Activated effector memory CD4-positive, alpha-beta T cell treated with anti-CD3 and anti-CD28 coated beads, Interleukin-2, amount 50 U/mL, for 16 hours (primary cell): Measurements from ENCODE around the gene OSER1.
"Not testable (repeated sequence)": the region's sequence is repeated elsewhere in the genome, so short reads cannot be mapped to it uniquely, and the experiment has no call there.

ENCODE experiments used
- DNase-seq: peaks from one replicate; pipeline ENCODE4 v3.0.0-alpha.2; 2020

The OSER1 gene

DNA sequence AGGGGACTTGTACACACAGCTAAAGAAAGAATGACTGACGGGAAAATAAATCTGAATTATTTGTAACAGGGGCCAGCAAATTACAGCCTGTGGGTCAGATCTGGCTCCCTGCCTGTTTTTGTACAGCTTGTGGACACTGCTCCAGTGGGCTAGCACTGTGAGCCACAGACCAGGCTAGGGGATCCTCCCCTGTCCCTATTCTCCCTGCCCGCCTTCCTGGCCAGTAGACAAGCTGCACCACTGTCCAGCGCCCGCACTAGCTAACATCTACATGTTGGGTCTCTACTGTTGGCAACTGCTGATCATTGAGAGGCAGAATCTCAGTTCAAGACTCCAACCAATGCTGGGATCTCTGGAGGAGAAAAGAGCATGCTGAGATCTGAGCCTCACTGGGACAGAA lies 10.7 kb downstream of the OSER1 start:
- DNase-seq, result no peak

- no peak for DNase-seq
Measured at GRCh38 chr20:44198872-44199271, 11.7 kb downstream of the OSER1 start.

- DNase-seq, result no peak
Measured at GRCh38 chr20:44196271-44196670, 14.3 kb downstream of the OSER1 start.

DNA sequence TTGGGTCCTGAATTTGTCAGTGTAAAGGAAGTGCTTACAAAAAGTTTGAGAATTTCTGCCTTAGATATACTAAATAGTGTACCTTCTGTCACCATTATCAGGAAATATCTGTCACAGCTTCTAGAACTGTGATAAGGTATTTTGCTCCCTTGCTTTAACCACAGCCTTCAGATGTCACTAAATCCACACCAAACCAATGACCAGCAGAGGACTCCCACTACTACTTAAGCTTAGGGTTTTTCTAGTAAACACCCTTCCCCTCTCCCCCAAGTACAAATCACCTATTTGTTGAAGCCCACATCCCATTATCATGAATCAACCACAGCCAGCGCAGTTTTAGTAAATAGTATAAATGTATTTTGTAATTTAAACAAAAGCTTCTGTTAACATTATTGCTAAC lies 15.0 kb downstream of the OSER1 start:
- DNase-seq, result no peak

GRCh38 chr20:44193801-44194200 lies 16.8 kb downstream of the OSER1 start:
- DNase-seq, result no peak

GRCh38 chr20:44191640-44192039 lies 18.9 kb downstream of the OSER1 start:
- DNase-seq, result not testable (repeated sequence)

GRCh38 chr20:44190197-44190852 lies 20.2 kb downstream of the OSER1 start:
- DNase-seq, result peak; percentile 66

GRCh38 chr20:44188752-44189151 lies 21.8 kb downstream of the OSER1 start:
- DNase-seq, result no peak

- DNase-seq, result no peak
Measured at GRCh38 chr20:44187772-44188709, 22.5 kb downstream of the OSER1 start.

- no peak for DNase-seq
Measured at GRCh38 chr20:44187054-44187771, 23.4 kb downstream of the OSER1 start, which contains the start of gene JPH2. Gene JPH2 (minus strand): TSS chr20:44187188. CDS start chr20:44186705, 483 bp downstream.

- DNase-seq, result no peak
Measured at GRCh38 chr20:44186674-44187053, 23.9 kb downstream of the OSER1 start.

DNA sequence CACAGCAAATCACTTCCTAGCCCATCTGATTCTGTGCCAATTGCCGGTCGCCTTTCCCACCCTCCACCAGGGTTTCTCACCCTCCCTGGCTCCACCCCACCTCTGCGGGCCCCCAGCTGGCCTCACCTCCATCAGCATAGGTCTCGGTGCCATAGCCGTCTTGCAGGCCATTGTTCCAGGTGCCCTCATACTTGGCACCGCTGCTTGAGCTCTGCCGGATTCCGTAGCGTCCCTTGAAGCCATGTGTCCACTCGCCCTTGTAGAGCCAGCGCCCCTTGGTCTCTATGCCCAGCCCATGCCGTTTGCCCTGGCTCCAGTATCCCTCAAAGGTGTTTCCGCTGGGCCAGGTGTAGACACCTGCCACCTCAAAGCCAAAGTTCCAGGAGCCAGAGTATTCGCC lies 24.4 kb downstream of the OSER1 start:
- DNase-seq, result no peak

DNA sequence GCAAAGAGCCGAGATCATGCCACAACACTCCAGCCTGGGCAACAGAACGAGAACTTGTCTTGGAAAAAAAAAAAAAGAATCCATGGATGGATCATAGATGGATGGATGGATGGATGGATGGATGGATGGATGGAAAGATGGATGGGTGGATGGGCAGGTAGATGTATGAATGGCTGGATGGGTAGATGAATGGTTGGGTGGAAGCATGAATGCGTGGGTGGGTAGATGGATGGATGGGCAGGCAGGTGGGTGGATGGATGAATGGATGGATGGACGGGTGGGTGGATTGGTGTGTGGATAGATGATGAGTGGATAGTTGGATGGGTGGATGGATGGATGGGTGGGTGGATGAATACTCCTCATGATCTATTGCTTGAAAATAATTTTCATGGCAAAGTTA lies 25.0 kb downstream of the OSER1 start:
- no peak for DNase-seq

DNA sequence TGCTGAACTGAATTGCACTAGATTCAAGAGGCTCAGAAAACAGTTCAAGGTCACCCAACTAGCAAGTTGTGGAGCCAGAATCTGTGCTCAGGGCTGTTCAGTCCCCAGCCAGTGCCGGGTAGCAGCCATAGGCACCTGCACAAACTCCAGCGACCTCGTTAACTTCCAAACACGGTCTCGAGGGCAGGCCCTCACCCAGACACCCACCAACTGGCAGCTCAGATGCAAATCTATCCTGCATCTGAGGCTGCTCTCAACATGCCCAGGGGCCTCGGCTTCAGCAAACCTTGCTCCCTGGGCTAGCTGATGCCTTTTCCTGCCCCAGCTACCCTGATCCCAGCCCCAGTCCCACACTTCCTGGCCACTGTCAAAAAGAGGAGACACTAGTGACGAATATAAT lies 27.3 kb downstream of the OSER1 start:
- no peak for DNase-seq

DNA sequence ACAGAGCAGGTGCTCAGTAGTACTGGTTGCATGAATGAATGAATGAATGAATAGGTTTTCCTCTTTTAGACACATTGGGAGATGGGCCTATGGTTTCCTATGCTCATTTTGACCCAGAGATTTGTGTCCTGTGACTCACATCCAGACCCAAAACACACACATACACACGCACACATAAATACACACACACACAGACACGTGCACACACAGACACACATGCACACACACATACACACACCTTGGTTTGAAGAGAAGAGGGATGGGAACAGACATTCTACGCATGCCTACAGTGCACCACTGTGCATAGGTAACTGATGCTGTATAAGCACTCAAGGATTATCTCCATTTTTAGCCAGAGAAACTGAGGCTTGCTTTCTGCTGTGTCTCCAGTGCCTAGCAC lies 27.7 kb downstream of the OSER1 start:
- DNase-seq, result no peak

DNA sequence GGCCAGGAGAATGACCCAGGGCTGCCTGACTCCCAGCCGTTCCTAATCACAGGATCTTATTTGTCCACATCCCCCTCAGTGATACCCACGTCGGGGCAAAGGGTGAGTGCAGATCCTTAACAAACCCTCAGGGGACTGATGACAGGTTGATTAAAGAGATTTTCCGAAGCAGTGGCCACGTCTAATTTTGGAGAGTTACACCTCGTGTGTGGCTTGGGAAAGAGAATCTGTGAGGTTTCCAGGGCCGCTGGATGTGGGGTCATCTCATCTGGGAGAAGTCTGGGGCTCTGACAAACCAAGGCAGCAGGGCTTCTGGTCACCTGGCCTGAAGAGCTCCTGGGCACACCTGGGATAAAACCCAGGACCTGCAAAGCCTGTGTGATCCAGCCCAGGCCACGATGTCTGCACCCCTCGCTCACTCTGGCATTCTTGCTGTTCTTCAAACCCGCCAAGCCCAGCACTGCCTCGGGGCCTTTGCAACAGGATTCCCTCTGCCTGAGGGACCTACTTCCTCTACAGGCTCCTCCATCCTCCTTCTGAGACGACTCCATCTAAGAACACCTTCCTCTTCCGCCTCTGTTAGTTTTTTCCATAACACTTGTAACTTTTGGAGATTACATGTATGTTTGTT lies 28.3 kb downstream of the OSER1 start:
- no peak for DNase-seq

DNA sequence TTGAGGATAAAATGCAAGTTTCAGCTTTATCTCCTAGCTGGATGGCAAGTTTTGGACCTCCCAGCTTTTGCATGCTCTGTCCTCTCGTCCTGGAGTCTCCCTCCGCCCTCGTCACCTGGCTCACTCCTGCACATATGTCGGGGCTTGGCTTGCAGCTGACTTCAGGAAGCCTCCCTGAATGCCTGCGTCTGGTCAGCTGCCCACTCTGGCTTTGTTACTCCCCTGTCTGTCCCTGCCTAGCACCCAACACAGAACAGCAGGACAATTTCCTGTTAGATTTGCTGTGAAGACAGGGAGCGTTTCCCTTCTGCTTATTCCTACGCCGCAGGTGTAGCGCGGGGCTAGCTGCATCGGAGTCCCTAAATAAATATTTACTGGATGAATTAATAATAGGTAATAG lies 29.0 kb downstream of the OSER1 start:
- DNase-seq, result no peak

GRCh38 chr20:44180814-44181213 lies 29.8 kb downstream of the OSER1 start:
- no peak for DNase-seq

GRCh38 chr20:44176833-44177534 lies 33.6 kb downstream of the OSER1 start:
- no peak for DNase-seq

GRCh38 chr20:44174996-44175765 lies 35.4 kb downstream of the OSER1 start:
- no peak for DNase-seq

DNA sequence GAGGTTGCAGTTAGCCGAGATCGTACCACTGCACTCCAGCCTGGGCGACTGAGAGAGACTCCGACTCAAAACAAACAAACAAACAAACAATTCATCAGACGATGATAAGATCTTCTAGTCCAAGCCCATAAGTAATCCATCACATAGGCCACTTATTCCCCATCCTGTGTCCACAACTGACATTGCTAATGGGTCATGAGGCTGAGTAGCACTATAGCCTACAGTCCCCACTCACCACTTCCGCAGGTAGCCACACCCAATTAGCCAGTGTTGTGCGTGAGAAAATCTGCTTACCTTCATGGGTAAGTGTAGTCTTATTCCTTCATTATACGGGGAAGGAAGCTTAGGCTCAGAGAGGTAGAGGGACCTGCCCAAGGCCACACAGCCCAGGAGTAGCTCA lies 36.7 kb downstream of the OSER1 start:
- no peak for DNase-seq

- no peak for DNase-seq
Measured at GRCh38 chr20:44173116-44173515, 37.5 kb downstream of the OSER1 start.
